ENCODE measurements around the gene SLC7A11. TPM values are rescaled to one million over a fixed set of nuclear protein-coding genes. Genes with fewer than 3 reads are reported as not detected.

The SLC7A11 gene
- total and polyA plus RNA-seq, 7 donors = under 0.01 to 2.8 (median 0.27) TPM

DNA sequence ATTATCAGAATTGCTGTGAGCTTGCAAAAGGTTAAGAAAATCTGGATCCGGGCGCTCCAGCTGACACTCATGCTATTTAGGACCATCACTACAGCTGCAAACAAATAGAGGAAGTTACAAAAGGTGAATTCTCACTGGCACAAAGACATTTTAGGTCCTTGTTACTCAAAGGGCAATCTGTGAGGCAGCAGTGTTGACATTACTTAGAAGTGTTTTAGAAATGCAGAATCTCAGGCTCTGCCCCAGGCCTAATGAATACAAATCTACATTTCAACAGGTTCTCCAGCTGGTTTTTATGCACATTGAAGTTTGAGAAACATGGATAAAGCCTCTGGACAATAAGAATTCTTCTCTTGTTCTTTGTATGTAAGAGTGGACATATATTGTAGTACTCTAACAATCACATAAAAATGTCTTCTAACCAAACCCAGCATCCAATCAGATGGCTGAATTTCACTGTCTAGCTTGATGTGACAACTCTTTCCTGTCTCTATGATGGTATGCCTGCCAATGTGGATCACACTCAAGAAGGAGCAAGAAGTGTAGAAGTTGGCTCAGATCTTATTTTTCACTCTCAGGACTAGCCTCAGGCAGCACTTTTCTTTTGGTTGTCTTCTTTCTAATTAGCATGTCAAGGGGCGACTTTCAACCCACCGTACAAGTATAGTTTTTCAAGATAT lies 18.8 kb downstream of the SLC7A11 start:
- no peaks in the 10 kb centered on the region for H3K9me3 ChIP-seq
- no peak overlapping the region for H3K27ac ChIP-seq
- TF ChIP-seq POLR2AphosphoS5 (IDR thresholded peaks at IDR 0.05) (no peak), POLR2A (IDR thresholded peaks at IDR 0.05) (no peak), EP300 (IDR thresholded peaks at IDR 0.05) (no peak)
- TF ChIP-seq, protein P1, sequence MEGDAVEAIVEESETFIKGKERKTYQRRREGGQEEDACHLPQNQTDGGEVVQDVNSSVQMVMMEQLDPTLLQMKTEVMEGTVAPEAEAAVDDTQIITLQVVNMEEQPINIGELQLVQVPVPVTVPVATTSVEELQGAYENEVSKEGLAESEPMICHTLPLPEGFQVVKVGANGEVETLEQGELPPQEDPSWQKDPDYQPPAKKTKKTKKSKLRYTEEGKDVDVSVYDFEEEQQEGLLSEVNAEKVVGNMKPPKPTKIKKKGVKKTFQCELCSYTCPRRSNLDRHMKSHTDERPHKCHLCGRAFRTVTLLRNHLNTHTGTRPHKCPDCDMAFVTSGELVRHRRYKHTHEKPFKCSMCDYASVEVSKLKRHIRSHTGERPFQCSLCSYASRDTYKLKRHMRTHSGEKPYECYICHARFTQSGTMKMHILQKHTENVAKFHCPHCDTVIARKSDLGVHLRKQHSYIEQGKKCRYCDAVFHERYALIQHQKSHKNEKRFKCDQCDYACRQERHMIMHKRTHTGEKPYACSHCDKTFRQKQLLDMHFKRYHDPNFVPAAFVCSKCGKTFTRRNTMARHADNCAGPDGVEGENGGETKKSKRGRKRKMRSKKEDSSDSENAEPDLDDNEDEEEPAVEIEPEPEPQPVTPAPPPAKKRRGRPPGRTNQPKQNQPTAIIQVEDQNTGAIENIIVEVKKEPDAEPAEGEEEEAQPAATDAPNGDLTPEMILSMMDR (IDR thresholded peaks at IDR 0.05) = no peak
- WGBS, 2 donors = 70 to 81% methylated on average over 4 of the region's 4 CpGs
- H3K4me1 ChIP-seq = peaks cover 0 to 12% (median 9%) of the 10 kb centered on the region in 4 donors
- H3K4me3 ChIP-seq = no peak overlapping the region
- H3K36me3 ChIP-seq = no peaks in the 10 kb centered on the region
- intact Hi-C loops (cut with DNase I) = no loop called here
- no peaks in the 10 kb centered on the region for H3K27me3 ChIP-seq
- DNase-seq = no peak

DNA sequence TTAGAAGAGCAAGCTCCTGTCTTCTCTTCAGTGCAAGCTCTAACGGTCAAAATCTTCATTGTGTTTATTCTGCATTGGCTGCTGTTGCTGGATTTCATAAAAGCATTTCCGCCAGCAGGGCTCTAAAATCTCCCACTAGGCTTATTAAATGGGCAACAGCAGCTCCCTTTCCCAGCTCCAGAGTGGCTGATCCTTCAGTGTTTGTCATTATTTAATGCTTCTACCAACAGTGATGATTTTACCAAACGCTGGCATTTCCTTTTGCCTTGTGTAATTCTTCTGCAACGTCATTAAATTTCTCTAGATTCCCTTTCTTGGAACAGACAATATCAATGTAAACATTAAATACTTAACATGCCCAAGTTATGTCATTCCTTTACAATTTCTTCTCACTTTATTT lies 20.1 kb downstream of the SLC7A11 start:
- Histone ChIP-seq H3K27ac (peak overlapping the region in 1 of 4 donors; percentile 20), H3K4me1 (peaks cover 0 to 12% (median 9%) of the 10 kb centered on the region in 4 donors), H3K36me3 (no peaks in the 10 kb centered on the region), H3K4me3 (no peak overlapping the region), H3K9me3 (no peaks in the 10 kb centered on the region), H3K27me3 (no peaks in the 10 kb centered on the region)
- no peak for DNase-seq
- WGBS, 2 donors = 10 to 47% methylated on average over 4 of the region's 4 CpGs
- TF ChIP-seq, protein P1 (IDR thresholded peaks at IDR 0.05) = no peak
- no peak for TF ChIP-seq EP300 (IDR thresholded peaks at IDR 0.05)
- no peak for TF ChIP-seq POLR2A (IDR thresholded peaks at IDR 0.05)
- no peak for TF ChIP-seq POLR2AphosphoS5 (IDR thresholded peaks at IDR 0.05)
- intact Hi-C loops (cut with DNase I) = no loop called here

DNA sequence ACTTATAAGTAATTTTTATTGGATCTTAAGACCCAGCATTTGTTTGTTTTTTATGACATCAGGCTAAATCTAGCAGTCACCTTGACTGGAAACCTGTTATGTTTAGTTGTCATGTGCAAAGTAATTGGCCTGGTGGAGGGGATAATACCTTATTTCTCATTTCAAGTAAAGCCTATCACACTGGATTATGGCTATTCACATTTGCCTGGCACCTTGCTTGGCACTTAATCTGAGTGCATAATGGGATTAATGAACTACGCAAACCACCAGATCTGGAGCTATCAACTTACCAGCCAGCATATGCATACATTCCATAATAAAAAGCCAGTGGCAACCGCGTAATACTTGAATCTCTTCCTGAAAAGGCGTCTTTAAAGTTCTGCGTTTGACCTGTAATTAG lies 23.2 kb downstream of the SLC7A11 start:
- H3K9me3 ChIP-seq = no peaks in the 10 kb centered on the region
- no peak overlapping the region for H3K4me3 ChIP-seq
- no peak for DNase-seq
- no peak overlapping the region for H3K27ac ChIP-seq
- TF ChIP-seq, protein P1 (IDR thresholded peaks at IDR 0.05) = no peak
- TF ChIP-seq EP300 (IDR thresholded peaks at IDR 0.05) (no peak), POLR2AphosphoS5 (IDR thresholded peaks at IDR 0.05) (no peak), POLR2A (IDR thresholded peaks at IDR 0.05) (no peak)
- H3K4me1 ChIP-seq = peaks cover 0 to 12% (median 9%) of the 10 kb centered on the region in 4 donors
- intact Hi-C loops (cut with DNase I) = no loop called here
- 78 to 79% methylated on average over 5 of the region's 5 CpGs for WGBS, 2 donors
- no peaks in the 10 kb centered on the region for H3K36me3 ChIP-seq
- H3K27me3 ChIP-seq = no peaks in the 10 kb centered on the region

DNA sequence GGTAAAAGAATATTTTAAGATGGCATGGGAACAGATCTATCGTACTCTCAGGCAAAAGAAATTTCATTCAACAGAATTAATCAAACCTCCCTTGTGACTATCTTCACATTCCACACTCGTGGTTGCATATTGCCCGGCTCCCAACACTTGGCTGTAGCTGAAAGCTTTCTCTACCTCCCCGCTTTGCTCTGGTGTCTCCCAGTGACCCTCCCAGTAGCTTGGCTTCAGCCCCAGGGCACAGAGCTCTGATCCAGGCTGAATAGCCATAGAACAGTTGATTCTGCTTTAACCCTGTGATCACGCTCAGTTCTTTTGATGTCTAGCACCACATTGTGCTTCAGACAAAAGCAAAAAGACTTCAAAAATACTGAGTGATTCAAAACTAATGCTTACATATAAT lies 24.6 kb downstream of the SLC7A11 start:
- WGBS, 2 donors = 94% methylated on average over 5 of the region's 5 CpGs
- DNase-seq = no peak
- Histone ChIP-seq H3K36me3 (no peaks in the 10 kb centered on the region), H3K4me1 (peaks cover 0 to 12% (median 9%) of the 10 kb centered on the region in 4 donors), H3K27ac (no peak overlapping the region), H3K4me3 (no peak overlapping the region), H3K9me3 (no peaks in the 10 kb centered on the region), H3K27me3 (no peaks in the 10 kb centered on the region)
- intact Hi-C loops (cut with DNase I) = no loop called here
- no peak for TF ChIP-seq POLR2AphosphoS5 (IDR thresholded peaks at IDR 0.05)
- TF ChIP-seq POLR2A (IDR thresholded peaks at IDR 0.05) = no peak
- TF ChIP-seq EP300 (IDR thresholded peaks at IDR 0.05) = no peak
- TF ChIP-seq, protein P1 (IDR thresholded peaks at IDR 0.05) = no peak

Data from sigmoid colon (tissue), 7 donors.